GM12891 (cell line): ENCODE results near the gene FXYD7.

Experiments
- PAX5 ChIP-seq: IDR thresholded peaks from 2 replicates; pipeline ENCODE4 v1.6.1; 2011; ENCODE audit warnings: low read length, moderate library complexity, mild to moderate bottlenecking; ENCODE audit not compliant: insufficient read depth, severe bottlenecking
- POLR2A ChIP-seq: IDR thresholded peaks from 2 replicates; pipeline ENCODE4 v1.6.1; 2011; ENCODE audit warnings: low read depth, low read length, control low read depth
- POLR2AphosphoS5 ChIP-seq: IDR thresholded peaks from 2 replicates; pipeline ENCODE4 v1.6.1; 2011; ENCODE audit warnings: low read depth, low read length, control low read depth
- POU2F2 ChIP-seq: IDR thresholded peaks from 2 replicates; pipeline ENCODE4 v1.6.1; 2011; ENCODE audit warnings: low read depth, mild to moderate bottlenecking, control low read depth, low read length, moderate library complexity
- SPI1 ChIP-seq: IDR thresholded peaks from 2 replicates; pipeline ENCODE4 v1.6.1; 2011; ENCODE audit warnings: low read depth, low read length, control low read depth
- TAF1 ChIP-seq: IDR thresholded peaks from 2 replicates; pipeline ENCODE4 v1.6.1; 2011; ENCODE audit warnings: low read depth, low read length, control low read depth

DNA sequence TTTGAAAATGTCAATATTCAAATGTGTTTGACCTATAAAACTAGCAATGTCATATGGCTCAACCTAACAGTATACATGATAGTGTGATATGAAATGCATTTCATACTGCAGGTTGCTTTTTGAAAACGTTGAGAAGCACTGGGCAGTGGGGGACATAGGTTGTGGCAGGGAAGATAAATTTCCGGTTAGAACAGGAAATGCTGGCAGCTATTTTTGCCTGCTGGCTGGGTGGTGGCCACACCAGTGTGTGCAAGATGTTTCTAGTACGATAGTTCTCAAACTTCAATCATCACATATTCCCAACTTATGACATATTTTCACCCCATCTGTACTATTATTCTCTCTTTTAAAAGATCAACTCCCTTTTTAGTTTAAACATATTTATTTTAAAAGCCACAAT is 28.7 kb downstream of the FXYD7 start:
- TF ChIP-seq POLR2AphosphoS5 = no peak
- TF ChIP-seq POLR2A = no peak
- no peak for TF ChIP-seq TAF1
- TF ChIP-seq SPI1 = no peak
- TF ChIP-seq PAX5 = no peak
- no peak for TF ChIP-seq POU2F2
